ENCODE measurements around the gene CRISPLD2.

CRISPLD2 gene

DNA sequence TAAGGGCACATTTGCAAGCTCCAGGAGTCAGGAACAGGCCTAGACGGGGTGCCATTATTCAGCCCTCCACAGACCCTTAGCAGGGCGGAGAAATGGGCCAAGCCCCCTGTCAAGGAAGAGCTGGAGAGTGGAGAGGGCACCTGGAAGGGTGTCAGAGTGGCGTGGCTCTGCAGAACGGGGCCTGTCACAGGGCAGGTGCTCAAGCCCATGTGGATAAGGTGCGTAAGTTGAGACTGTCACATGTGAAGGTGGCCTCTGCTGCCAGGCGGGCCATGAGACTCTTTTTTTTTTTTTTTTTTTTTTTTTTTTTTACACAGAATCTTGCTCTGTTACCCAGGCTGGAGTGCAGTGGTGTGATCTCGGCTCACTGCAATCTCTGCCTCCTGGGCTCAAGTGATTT, 12.0 kb upstream of the CRISPLD2 start:
- no peak overlapping the region for H3K4me2 ChIP-seq (ENCODE audit: low read depth, low read length, poor library complexity, severe bottlenecking)

DNA sequence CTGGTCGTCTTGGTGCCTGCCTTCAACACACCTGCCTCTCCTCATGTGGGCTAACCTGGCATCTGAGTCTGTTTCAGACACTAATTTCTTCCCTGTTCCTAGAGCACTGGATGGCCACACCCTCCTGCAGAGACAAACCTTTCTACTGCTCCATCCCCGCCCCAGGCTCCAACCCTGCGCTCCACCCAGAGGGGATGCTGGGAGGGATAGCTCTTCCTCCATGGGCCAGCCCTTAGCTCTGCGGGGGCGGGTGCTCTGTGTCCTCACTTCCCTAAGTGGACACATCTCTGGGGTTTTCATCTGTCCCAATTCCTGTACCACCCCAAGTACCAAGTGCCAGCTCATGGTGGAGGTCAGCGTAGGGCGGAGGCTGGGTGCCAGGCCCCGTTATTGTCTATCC, 11.0 kb upstream of the CRISPLD2 start:
- TF ChIP-seq, protein P1, sequence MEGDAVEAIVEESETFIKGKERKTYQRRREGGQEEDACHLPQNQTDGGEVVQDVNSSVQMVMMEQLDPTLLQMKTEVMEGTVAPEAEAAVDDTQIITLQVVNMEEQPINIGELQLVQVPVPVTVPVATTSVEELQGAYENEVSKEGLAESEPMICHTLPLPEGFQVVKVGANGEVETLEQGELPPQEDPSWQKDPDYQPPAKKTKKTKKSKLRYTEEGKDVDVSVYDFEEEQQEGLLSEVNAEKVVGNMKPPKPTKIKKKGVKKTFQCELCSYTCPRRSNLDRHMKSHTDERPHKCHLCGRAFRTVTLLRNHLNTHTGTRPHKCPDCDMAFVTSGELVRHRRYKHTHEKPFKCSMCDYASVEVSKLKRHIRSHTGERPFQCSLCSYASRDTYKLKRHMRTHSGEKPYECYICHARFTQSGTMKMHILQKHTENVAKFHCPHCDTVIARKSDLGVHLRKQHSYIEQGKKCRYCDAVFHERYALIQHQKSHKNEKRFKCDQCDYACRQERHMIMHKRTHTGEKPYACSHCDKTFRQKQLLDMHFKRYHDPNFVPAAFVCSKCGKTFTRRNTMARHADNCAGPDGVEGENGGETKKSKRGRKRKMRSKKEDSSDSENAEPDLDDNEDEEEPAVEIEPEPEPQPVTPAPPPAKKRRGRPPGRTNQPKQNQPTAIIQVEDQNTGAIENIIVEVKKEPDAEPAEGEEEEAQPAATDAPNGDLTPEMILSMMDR (conservative IDR thresholded peaks at IDR 0.05; ENCODE audit: low read length): no peak
- TF ChIP-seq EZH2phosphoT487 (IDR thresholded peaks at IDR 0.05; ENCODE audit: borderline replicate concordance): no peak
- Histone ChIP-seq H3K4me2 (ENCODE audit: low read depth, low read length, poor library complexity, severe bottlenecking) (no peak overlapping the region), H3K9me2 (replicated peaks; ENCODE audit: low read depth, low read length) (no peaks in the 10 kb centered on the region)

More for the DNA sequence above, 12.0 kb upstream of the CRISPLD2 start:
- H3K9me3 ChIP-seq (ENCODE audit: insufficient read depth, low read depth, low read length): no peaks in the 10 kb centered on the region
- H3K9ac ChIP-seq (ENCODE audit: low read depth, low read length, poor library complexity, severe bottlenecking): no peak overlapping the region
- TF ChIP-seq, protein P1 (conservative IDR thresholded peaks at IDR 0.05; ENCODE audit: low read length): no peak
- TF ChIP-seq EZH2phosphoT487 (IDR thresholded peaks at IDR 0.05; ENCODE audit: borderline replicate concordance): no peak
- H4K20me1 ChIP-seq (ENCODE audit: insufficient read depth, low read length, poor library complexity, severe bottlenecking): no peaks in the 10 kb centered on the region
- H3F3A ChIP-seq (ENCODE audit: low read depth): no peaks in the 10 kb centered on the region
- H3K79me2 ChIP-seq (ENCODE audit: insufficient read depth, low read length): no peaks in the 10 kb centered on the region
- no peak overlapping the region for H2AFZ ChIP-seq (ENCODE audit: low read length)
- no peaks in the 10 kb centered on the region for H3K36me3 ChIP-seq (ENCODE audit: insufficient read depth, low read length)
- no peak overlapping the region for H3K4me3 ChIP-seq (ENCODE audit: low read length, poor library complexity, severe bottlenecking)
- no peaks in the 10 kb centered on the region for H3K27me3 ChIP-seq (ENCODE audit: insufficient read depth, low read length, poor library complexity, severe bottlenecking)
- H3K4me1 ChIP-seq (ENCODE audit: insufficient read depth, low read length, poor library complexity, severe bottlenecking): no peaks in the 10 kb centered on the region
- no peaks in the 10 kb centered on the region for H3K9me2 ChIP-seq (replicated peaks; ENCODE audit: low read depth, low read length)

DNA sequence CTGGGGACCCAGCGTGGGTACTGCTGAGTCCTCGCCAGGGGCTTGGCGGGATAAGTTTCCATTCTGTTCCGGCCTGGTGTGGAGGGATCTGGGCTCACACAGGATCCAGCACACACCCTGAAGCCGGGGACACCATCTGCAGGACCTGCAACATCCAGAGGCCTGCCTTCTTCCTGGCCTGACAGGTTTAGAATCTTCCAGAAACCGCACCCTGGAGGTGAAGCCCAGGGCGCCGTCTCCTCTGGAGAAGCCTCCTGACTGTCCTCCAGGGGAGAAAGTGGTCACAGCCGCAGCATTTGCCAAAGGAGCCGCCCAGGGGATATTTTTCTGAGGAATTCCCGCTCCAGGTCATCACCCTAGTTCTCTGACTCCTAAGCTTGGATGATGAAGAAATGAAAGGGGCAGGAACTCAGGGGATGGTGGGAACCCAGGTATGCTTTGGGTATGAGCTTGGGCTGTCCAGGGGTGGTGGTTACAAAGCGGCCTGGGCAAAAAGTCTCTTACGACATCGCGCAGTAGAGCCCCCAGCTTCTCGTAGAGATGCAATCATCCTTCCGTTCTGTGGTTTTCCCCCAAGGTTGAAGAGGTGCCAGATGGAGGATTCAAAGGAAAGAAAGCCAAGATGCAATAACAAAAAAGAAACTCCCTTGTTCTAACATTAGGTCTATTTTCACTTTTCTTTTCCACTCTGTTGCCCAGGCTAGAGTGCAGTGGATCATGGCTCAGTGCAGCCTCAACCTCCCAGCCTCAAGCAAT, 9.1 kb upstream of the CRISPLD2 start:
- no peak for TF ChIP-seq EZH2phosphoT487 (IDR thresholded peaks at IDR 0.05; ENCODE audit: borderline replicate concordance)
- TF ChIP-seq, protein P1 (conservative IDR thresholded peaks at IDR 0.05; ENCODE audit: low read length): no peak
- Histone ChIP-seq H4K20me1 (ENCODE audit: insufficient read depth, low read length, poor library complexity, severe bottlenecking) (no peaks in the 10 kb centered on the region), H2AFZ (ENCODE audit: low read length) (no peak overlapping the region), H3K9me3 (ENCODE audit: insufficient read depth, low read depth, low read length) (no peaks in the 10 kb centered on the region), H3K79me2 (ENCODE audit: insufficient read depth, low read length) (no peaks in the 10 kb centered on the region), H3F3A (ENCODE audit: low read depth) (no peaks in the 10 kb centered on the region), H3K9ac (ENCODE audit: low read depth, low read length, poor library complexity, severe bottlenecking) (no peak overlapping the region), H3K9me2 (replicated peaks; ENCODE audit: low read depth, low read length) (no peaks in the 10 kb centered on the region), H3K27me3 (ENCODE audit: insufficient read depth, low read length, poor library complexity, severe bottlenecking) (no peaks in the 10 kb centered on the region), H3K4me2 (ENCODE audit: low read depth, low read length, poor library complexity, severe bottlenecking) (peak overlapping the region; percentile 3), H3K36me3 (ENCODE audit: insufficient read depth, low read length) (no peaks in the 10 kb centered on the region), H3K4me3 (ENCODE audit: low read length, poor library complexity, severe bottlenecking) (no peak overlapping the region), H3K4me1 (ENCODE audit: insufficient read depth, low read length, poor library complexity, severe bottlenecking) (no peaks in the 10 kb centered on the region)

More for the DNA sequence above, 11.0 kb upstream of the CRISPLD2 start:
- Histone ChIP-seq H3F3A (ENCODE audit: low read depth) (no peaks in the 10 kb centered on the region), H3K36me3 (ENCODE audit: insufficient read depth, low read length) (no peaks in the 10 kb centered on the region), H3K9ac (ENCODE audit: low read depth, low read length, poor library complexity, severe bottlenecking) (no peak overlapping the region), H3K4me3 (ENCODE audit: low read length, poor library complexity, severe bottlenecking) (no peak overlapping the region), H3K27me3 (ENCODE audit: insufficient read depth, low read length, poor library complexity, severe bottlenecking) (no peaks in the 10 kb centered on the region), H3K4me1 (ENCODE audit: insufficient read depth, low read length, poor library complexity, severe bottlenecking) (no peaks in the 10 kb centered on the region), H3K9me3 (ENCODE audit: insufficient read depth, low read depth, low read length) (no peaks in the 10 kb centered on the region), H3K79me2 (ENCODE audit: insufficient read depth, low read length) (no peaks in the 10 kb centered on the region), H4K20me1 (ENCODE audit: insufficient read depth, low read length, poor library complexity, severe bottlenecking) (no peaks in the 10 kb centered on the region), H2AFZ (ENCODE audit: low read length) (no peak overlapping the region)

All from Loucy (cell line).